ENCODE measurements around the gene ELOVL6. TPM values are rescaled to one million over a fixed set of nuclear protein-coding genes. Genes with fewer than 3 reads are reported as not detected.

Gene ELOVL6
- total and polyA plus RNA-seq, 2 of the 4 experiments (the other 2 are of a cell fraction) = 17.9 to 19.0 TPM

GRCh38 chr4:110202024-110202423 lies 3.6 kb upstream of the ELOVL6 start:
- no peaks in the 10 kb centered on the region for H3K9me3 ChIP-seq (ENCODE audit: control insufficient read depth, insufficient read depth, low read length)
- ChIA-PET CTCF (no interaction called here), POLR2A (ENCODE audit: unreplicated experiment) (no interaction called here)
- H3K4me3 ChIP-seq (ENCODE audit: insufficient read depth, low read depth, low read length) = no peak overlapping the region
- no peaks in the 10 kb centered on the region for H3K9me1 ChIP-seq (ENCODE audit: insufficient read depth, low read length)
- ATAC-seq (ENCODE audit: low read depth) (no peak), DNase-seq (no peak)
- BruUV-seq (replicated peaks) = no TSS peak
- no peaks in the 10 kb centered on the region; the same call in 1 of the 2 replicates for H3K27me3 ChIP-seq (ENCODE audit: control insufficient read depth, insufficient read depth, low read length)
- no peaks in the 10 kb centered on the region for H4K20me1 ChIP-seq (ENCODE audit: insufficient read depth, low read length)
- no peak overlapping the region for H2AK9ac ChIP-seq (replicated peaks; ENCODE audit: low read depth, low read length, poor library complexity)
- H3K4me1 ChIP-seq (ENCODE audit: control insufficient read depth, insufficient read depth, low read length) = no peaks in the 10 kb centered on the region
- H3K9ac ChIP-seq (ENCODE audit: low read depth, low read length) = no peak overlapping the region
- no peak overlapping the region for H3K4ac ChIP-seq (ENCODE audit: low read depth, low read length)
- no peak overlapping the region for H4K5ac ChIP-seq (ENCODE audit: low read depth, low read length)
- in situ Hi-C loops (cut with MboI; ENCODE audit: low sequenced_read_pairs) = loop anchor here (5.0 to 10.0 kb wide), 2 partner anchors 150 to 303 kb away; no protein-coding TSS in a partner anchor
- no peak overlapping the region for H3K27ac ChIP-seq (ENCODE audit: insufficient read depth, low read length)
- no peak overlapping the region for H3K56ac ChIP-seq (ENCODE audit: extremely low read depth, insufficient read depth, low read length)
- H4K91ac ChIP-seq (ENCODE audit: insufficient read depth, low read depth, low read length) = no peak overlapping the region
- H3K23ac ChIP-seq (ENCODE audit: low read depth, low read length) = no peak overlapping the region
- H2AK5ac ChIP-seq (ENCODE audit: low read depth, low read length) = no peak overlapping the region
- H2BK15ac ChIP-seq (ENCODE audit: low read depth, low read length) = no peak overlapping the region
- H4K8ac ChIP-seq (ENCODE audit: low read depth in 2 of 2, low read length in 2 of 2) = no peak overlapping the region
- TF ChIP-seq, protein P1, sequence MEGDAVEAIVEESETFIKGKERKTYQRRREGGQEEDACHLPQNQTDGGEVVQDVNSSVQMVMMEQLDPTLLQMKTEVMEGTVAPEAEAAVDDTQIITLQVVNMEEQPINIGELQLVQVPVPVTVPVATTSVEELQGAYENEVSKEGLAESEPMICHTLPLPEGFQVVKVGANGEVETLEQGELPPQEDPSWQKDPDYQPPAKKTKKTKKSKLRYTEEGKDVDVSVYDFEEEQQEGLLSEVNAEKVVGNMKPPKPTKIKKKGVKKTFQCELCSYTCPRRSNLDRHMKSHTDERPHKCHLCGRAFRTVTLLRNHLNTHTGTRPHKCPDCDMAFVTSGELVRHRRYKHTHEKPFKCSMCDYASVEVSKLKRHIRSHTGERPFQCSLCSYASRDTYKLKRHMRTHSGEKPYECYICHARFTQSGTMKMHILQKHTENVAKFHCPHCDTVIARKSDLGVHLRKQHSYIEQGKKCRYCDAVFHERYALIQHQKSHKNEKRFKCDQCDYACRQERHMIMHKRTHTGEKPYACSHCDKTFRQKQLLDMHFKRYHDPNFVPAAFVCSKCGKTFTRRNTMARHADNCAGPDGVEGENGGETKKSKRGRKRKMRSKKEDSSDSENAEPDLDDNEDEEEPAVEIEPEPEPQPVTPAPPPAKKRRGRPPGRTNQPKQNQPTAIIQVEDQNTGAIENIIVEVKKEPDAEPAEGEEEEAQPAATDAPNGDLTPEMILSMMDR (conservative IDR thresholded peaks at IDR 0.05; ENCODE audit: low read depth, low read length) = no peak
- no peak for TF ChIP-seq NFE2L2 (IDR thresholded peaks at IDR 0.05; ENCODE audit: low read depth, low read length)
- no peak for TF ChIP-seq RFX5 (IDR thresholded peaks at IDR 0.05; ENCODE audit: low read depth, low read length)
- no peak for TF ChIP-seq RCOR1 (IDR thresholded peaks at IDR 0.05; ENCODE audit: insufficient replicate concordance, low read length)
- no peaks in the 10 kb centered on the region for H3K36me3 ChIP-seq (ENCODE audit: control insufficient read depth, insufficient read depth, low read length)
- dilution Hi-C loops (cut with HindIII; ENCODE audit: low sequenced_read_pairs, unreplicated experiment) = no loop called here
- WGBS, 2 experiments (ENCODE audit: extremely low coverage in 2 of 2, insufficient read length in 1 of 2) = no CpG with 5 or more reads among the region's 3 CpGs
- no peak overlapping the region for H3K4me2 ChIP-seq (ENCODE audit: low read depth, low read length)
- H2BK120ac ChIP-seq (ENCODE audit: low read depth, low read length) = no peak overlapping the region
- H3K14ac ChIP-seq (replicated peaks; ENCODE audit: low read depth, low read length) = no peak overlapping the region
- H3K18ac ChIP-seq (ENCODE audit: low read depth, low read length) = no peak overlapping the region
- H3K79me1 ChIP-seq (ENCODE audit: low read depth in 1 of 2, low read length in 2 of 2) = peaks cover 9% of the 10 kb centered on the region in 2 experiments; a peak in 2 of 4 replicates
- no peak overlapping the region for H2BK5ac ChIP-seq (ENCODE audit: low read depth, low read length, poor library complexity, severe bottlenecking)
- intact Hi-C loops (cut with micrococcal nuclease) = no loop called here
- H2BK20ac ChIP-seq (ENCODE audit: low read depth, low read length) = no peak overlapping the region
- no peak overlapping the region for H2AFZ ChIP-seq (replicated peaks; ENCODE audit: low read length, poor library complexity)
